HG03108 (cell line): ENCODE measurements around the gene ERP27.

Experiments
- ATAC-seq: cut with Tn5 transposase; IDR thresholded peaks from one replicate; pipeline ENCODE4 v1.9.1; 2021; ENCODE audit warnings: moderate library complexity; ENCODE audit not compliant: unreplicated experiment

Gene ERP27

DNA sequence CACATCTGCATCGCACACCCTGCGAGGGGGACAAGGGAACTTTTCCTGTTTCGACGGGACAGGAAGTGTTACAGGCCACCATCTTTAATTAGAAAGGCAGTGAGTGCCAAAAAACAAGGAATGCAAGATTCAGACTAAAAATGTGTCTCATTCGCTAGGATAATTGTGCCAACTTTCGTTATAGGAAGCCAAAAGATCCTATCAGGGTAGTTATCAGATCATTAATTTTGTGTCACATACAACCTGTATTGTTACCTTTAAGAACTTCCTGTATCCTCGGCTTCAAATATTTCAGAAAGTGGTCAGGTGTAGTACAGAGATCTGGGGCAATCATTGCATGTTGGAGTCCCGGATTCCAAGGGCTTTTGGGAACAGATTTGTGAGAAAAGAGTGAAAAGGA lies 33.5 kb downstream of the ERP27 start:
- no peak for ATAC-seq

DNA sequence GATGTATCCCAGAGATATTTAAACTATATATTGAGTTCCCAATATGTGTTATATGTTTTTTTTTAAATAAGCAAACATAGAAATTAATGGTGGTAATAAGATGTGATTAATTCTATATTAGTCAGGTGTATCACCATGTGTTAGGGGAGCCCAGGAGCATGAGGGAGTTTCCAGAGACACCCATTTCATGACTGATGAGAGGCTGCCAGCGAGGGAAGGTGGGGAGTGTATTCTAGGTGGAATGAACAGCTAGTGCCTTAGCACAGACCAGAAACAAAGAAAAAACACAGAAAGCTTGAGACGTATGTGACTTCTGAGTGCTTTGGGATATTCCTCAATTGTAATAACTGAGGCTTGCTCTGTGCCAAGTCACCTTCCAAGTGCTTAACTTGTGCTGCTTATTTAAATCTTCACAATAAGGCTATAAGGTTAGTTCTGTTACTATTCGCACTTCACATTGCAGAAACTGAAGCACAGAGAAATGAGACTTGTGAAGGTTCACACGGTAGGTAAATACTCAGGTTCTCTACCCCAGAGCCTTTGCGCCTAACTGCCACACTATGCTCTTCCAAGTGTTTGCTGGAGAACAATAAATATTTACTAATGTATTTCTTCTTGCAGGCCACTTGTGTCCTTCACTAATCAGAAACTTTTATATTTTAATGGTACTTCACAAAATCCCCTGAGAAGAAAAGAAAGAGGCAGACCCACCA lies 34.8 kb downstream of the ERP27 start:
- no peak for ATAC-seq

DNA sequence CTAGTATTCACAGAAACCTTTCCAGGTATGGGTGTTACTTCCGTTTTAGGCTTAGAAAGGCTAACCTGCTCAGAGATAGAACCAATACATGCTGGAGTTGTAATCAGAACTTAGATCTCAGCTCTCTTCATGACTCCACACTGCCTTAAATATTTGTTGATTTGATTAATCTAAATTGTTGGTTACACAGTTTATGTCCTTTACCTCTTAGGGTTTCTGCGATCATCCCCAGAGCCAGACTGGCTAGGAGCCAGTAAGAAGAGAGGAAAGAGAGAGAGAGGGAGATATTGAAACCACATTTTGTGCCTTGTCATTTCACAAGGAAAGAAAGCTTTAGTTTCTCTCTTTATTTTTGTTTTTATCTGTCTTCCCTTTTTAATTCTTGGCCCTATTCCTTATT lies 35.9 kb downstream of the ERP27 start:
- ATAC-seq, result no peak

DNA sequence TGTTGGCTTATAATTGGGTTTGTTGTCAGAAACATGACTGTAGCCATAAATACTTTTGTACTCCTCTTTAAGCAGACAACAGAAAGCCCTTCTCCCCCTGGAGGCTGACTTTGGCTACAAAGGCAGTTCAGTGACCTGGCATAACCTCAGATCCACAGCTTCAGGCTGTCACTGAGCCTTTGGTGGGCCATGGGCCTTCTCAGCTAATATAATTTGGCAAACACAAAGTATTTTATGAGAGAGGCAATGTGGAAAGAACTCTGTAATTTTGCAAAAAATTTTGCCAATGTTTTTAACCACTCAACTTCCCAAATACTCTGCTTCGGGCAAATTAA lies 37.1 kb downstream of the ERP27 start:
- no peak for ATAC-seq

DNA sequence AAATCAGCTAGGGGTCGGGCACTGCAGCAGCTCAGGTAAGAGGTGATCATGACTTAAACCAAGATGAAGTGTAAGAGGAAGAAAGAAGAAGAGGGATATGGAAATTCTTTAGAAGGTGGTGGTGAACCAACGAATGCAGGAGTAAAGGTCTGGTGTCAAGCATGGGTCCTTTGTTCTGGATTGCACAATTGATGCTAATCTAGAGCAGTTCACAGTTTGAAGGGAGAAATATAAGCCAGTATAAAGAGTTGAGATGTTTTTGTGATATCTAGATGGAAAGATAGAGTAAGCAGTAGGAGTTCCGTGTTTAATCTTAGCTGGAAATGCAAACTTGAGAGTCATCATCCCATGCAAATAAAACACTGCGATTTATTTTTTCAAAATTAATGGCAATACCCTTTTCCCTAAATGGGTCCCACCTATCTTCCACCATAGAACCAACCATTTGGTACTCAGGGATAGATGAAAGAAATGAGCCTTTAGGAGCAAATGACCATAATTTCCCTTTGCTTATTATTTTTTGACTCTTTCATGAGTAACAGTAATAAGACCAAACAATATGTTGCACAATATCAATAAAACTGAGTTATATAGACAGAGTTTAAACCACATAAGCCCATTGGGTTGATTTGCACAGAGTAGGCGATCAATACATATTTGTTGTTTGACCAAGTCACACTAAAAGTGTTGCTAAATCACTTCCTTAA lies 37.7 kb downstream of the ERP27 start:
- no peak for ATAC-seq

DNA sequence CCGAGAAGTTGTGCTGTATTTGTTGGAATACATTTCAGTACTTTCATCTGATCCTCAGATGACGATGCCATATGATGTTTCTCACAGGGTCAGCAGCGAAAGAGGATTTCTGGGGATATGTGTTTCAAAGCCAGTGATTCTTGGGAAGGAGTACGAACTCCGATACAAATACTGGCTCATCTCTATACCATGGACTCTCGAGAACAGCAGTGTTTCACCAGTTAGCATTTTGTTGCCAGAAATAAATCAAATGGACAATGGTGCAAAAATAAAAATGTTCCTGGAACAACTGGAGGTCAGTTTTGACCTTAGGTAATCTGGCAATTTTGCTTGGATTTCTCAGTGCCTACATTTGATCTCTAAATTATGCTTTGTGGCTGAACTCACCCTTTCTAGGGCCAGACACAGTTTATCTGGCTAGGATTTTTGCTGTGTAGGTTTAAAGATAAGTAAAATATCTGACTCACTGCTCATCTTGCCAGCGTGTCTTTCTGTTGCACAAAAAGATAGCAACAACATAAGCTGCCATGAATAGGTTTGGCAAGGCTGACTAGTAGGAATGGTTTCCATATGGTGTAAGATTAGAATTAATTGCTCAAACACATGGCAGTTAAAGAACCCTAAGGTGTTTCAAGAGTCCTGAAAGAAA lies 41.7 kb downstream of the ERP27 start:
- ATAC-seq, result no peak

DNA sequence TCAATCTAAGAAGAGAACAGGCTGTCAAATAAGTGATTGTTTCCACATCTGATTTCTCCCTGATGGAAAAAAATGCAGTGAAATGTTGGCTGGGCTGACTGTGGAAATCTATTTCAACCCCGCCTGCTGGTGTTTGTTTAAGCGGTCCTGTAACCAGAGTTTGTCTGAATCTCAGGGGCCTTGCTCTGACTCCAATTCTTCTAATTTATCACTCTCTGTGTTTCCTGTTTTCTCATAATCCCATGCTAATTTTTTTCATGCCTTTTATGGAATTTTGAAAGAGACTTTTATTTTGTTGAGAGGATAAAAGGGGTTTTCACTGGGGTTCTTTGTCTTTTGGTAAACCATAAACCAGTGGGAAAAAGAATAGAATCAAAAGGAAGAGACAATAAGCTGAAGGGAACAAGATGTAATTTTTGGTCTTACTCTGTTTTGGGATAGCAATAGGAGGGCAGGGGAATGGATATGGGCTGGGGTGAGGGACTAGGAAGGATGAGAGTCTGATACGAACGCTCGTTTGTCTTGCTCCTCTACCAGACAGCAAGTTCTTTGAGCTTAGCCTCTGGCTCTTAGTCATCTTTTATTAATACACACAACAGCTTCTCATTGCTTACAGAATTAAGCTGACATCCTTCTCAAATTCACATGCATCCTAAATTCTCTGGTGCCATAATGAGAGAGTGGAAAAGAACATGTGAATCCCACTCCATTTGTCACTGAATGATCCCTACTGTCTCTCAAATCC lies 44.7 kb downstream of the ERP27 start:
- no peak for ATAC-seq

DNA sequence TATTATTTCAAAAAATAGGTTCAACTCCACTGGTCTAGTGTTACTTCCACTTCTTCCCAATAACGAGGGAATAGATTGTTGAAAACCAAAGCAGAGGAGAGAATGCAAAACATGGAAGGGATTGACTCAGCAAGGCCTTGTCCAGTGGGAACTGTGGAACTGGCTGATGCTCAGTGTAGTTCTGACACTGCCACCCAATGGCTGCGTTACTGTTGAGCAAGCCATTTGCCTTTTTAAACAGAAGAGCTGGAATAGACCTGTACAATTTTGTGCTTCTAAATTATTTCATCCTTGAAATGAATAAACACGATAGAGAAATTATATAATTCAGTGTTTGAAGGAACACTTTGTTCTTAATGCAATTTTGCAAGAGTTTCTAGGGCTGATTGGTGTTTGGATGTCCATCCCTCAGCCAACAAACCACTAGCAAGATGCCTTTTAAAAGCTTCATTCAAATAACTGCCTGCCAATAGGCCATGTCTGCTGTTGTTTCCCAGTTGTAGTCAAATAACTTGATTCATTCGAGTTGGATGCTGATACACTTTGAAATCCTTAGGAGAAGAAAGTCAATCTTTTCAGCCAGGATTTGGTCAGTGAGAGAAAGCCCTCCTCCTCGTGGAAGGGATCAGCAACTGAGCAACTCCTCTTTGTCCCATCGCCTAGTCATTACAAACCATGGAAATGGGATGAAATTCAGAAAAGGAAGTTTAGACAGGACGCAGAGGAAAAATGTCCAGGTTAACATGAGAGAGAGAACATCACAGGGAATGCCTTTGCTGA lies 45.4 kb downstream of the ERP27 start:
- no peak for ATAC-seq

DNA sequence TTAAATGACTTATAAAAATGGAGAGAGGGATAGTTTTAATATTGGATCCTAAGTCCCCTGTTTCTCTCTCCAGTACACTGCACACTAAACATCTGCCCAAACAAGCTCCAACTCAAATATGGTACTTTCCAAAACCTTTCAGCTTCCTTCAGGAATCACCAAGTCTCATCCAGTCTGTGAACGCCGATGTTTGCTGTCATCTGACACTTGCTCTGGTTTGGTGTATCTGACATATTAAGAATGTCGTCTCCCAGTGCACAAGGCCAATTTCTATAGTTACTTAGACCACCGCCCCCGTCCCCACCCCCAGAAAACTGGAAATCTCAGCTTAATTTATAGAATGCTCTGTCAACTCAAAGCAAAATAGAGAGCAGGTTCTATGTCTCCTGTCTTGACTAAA lies 47.6 kb downstream of the ERP27 start:
- ATAC-seq, result no peak

DNA sequence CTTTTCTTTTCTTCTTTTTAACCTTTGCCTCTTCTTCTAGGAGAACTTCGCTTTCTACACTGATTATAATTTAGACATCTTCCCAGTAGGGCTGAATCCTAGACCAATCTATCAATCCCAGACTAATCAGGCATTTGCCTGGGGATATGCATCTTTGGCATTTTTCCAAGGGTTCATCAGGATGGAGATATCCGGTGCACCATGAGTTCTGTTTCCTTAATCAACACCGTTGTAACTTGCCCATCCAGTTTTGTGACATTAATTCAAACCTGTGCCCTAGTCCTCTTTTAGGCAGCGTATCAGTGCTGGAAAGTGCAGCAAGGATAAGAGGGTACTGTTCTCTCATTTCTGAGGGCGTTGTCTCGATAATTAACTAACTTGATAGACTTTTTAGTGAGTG lies 52.1 kb downstream of the ERP27 start:
- no peak for ATAC-seq

DNA sequence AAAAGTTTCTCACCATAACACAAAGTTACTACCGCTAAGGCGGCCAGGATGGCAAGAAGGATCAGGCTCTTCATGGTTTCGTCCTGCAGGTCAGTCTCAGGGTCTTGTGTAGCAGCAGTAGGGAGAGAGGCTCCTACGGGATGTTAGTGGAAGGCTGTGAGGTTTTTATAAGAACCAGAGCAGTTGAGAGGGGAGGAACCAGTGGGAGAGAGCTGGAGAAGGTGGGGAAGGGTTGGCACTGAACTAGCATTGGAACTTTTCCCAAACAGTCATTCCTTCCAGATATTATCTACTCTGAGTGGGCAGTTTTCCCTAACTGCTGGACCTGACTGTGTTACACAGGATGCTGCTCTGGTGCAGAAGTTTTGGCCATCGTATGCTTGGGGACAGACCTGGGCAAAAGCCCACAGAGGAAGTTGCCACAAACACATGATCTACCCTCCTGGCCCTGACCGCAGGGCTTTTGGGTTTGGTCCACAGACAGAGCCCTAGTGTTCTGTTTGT lies 52.6 kb downstream of the ERP27 start, which contains the start of gene MGP:
TSS of gene MGP (minus strand) at position 137 of the 504 bp plus-strand sequence. CDS start at position 74, 63 bp downstream.
- ATAC-seq, result no peak

DNA sequence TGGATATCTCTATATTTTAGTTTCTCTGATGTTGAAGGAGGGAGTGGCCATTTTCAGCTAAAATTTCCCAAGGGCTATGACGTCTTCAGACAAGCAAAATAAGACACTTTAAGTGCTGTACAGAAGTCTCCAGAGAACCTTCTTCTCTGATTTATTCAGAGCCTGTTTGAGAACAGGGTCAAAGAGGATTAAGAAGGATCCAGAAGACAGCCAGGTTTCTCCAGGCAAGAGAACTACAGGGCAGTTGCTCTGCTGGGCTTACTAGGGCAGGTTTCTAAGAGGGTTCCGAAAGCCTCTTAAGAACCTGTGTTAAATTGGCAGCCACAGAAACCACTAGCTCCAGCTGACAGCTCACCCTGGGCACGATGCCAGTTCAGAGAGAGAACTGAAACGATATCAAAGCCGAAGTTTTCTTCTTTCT lies 53.9 kb downstream of the ERP27 start:
- ATAC-seq, result peak; percentile 93

DNA sequence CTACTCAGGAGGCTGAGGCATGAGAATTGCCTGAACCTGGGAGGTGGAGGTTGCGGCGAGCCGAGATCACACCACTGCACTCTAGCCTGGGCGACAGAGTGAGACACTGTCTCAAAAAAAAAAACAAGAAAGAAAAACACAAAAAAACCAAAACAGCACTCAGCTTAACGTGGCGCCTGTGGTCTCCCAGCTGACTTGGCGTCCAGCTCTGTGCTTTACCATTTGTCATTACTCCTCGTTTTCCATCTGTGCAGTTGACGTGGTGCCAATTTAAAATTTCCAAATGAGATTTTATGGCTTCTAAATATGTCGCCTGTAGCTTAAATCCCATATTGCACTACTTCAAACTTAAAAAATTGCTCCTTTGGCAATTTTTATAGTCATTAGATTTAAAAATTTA lies 54.7 kb downstream of the ERP27 start:
- no peak for ATAC-seq

DNA sequence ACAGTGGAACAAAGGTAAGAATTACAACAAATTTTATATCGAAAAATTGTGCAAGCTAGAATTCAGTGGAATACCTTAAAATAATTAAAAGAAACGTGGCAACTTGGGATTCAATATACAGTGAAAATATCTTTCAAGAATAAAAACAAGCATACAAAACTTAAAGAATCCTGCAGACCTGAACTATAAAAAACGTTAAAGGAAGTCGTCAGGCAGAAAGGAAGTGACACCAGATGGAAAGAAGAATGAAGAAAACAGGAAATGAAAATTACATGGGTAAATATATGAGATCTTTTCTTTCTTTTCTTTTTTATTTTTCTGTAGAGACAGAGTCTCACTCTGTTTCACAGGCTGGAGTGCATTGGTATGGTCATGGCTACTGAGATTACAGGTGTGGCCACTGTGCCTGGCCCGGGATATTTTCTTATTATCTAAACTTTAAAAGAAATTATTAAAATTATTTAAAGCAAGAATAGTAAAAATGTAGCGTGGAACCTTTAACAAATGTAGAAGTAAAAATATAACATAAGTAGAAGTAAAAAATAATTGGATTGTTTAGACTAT lies 57.4 kb downstream of the ERP27 start:
- no peak for ATAC-seq

DNA sequence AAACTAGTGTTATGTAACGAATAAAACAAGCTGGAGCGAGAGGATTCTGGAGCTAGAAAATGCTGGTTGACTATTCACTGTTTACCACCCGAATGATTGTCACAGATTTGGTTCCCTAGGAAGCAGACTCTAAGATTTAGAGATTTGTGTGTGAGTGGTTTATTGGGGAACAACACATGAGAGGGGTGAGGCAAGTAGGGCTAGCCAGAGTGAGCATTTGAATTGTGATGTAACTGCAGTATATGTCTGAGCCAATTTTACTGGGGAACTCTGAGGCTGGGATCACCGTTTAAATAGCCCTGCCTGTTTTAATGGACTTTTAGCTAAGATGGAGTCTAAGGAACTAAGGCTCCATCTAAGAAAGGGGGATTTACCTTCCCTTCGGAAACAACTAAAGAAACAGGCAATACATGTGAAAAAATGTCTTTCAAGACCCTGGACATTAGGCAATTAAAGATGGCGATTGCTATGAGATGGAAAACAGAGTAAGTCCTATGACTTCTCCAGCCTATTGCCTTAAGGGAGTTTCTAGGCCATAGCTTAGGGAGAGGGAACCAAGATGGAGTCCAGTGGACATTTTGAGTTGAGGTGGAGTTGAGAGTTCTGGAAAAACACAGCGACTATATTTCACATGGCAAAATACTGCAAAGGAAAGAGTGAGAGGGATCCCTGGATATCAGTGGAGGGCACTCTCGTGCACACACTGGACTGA lies 59.0 kb downstream of the ERP27 start:
- no peak for ATAC-seq

DNA sequence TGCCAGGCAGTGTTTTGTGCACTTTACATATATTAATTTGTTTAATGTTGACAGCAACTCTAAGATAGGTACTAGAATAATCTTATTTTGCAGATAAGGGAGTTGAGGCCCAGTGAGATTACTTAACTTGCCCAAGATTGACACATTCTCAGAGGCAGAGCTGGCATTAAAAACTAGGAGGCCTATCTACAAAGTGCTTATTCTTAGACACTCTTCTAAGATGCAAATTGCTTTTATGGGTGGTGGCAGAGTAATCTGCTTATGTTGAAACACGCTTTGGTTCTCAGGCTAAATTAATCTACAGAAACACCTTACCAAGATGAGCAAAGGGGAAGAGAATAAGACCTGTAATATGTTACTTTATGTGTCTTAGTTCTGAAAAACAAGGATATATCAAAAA lies 59.8 kb downstream of the ERP27 start:
- no peak for ATAC-seq

DNA sequence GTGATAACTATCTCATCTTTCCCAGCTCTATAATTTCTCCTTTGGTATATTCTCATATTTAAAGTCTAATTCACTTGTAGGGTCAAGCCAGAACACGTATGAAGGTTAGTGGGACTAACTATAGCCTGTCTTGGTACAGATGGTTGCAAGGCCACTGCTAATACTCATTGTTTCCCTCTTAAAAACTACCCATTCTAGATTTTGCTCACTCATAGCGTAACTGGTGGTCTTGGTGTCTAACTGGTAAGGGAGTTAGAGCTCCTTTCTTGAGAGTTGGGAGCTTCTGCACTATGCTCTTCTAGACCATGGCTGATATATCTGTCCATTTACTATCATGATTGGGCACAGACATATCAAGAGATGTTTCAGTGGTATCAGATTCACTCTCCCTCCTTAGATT lies 61.5 kb downstream of the ERP27 start:
- ATAC-seq, result no peak

DNA sequence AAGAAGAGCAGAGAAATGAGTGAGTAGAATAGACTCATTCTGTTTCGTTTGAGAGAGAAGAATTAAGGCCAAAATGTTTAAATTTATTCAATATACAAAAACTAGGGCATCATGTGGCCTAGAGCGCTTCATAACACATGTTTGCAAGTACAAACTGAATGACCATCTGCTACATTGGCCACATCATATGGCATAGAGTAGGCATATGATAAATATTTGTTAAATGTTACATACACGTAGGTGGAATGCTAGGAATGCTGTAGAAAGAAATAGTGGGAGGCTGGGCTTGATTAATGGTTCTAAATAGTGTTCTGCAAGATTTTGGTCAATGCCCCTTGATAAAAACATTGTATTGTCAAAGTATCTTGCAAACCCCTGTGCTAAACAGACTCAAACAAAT lies 63.5 kb downstream of the ERP27 start:
- ATAC-seq, result no peak

DNA sequence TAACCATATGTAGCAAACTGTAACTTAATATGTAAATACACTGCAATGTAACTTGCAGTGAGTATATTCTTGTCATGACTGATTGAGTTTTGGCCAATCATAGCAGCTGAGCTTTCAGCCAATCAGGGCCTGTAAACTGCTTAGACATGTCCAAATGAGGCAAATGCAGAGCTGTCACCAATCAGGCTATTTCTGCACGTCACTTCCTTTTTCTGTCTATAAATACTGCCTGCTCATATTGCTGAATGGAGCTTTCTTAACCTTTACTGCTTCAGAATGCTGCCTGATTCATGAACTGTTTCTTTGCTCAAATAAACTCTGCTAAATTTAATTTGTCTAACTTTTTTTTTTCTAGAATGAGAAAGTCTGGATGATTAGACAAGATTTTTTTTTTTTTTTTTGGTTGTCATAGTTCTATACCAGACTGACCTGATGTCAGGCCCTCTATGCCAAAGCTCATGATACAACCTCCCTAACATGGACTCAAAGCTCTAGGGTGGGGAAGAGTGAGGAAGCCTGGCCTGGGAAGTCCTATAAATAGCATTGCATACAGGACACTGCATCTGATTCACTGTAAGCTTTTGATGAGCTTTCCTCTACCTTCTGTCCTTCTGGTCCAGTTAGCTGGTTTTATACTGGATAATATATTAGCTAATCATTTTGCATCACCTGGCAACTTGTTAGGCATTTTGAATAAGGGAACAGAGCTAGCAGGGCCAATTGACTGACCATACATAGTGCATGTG lies 64.7 kb downstream of the ERP27 start:
- ATAC-seq, result no peak
